SK-N-SH (cell line): Measurements from ENCODE around the gene STX11.

Experiments
- CHD2 ChIP-seq: fragments of 150-350 bp; IDR thresholded peaks from 2 replicates; pipeline ENCODE4 v1.6.1; 2018; ENCODE audit warnings: low read length; ENCODE audit not compliant: partially characterized antibody
- EP300 ChIP-seq, 2 experiments: IDR thresholded peaks; 2 replicates each; pipeline versions ENCODE4 v1.4.0 to v1.6.1; 2012; ENCODE audit warnings: borderline replicate concordance in 1 of 2, low read depth in 1 of 2, low read length in 1 of 2
- MAX ChIP-seq: IDR thresholded peaks from 2 replicates; pipeline ENCODE4 v1.4.0; 2012; ENCODE audit warnings: low read depth
- MXI1 ChIP-seq: IDR thresholded peaks from 2 replicates; pipeline ENCODE4 v1.6.1; 2012; ENCODE audit warnings: mild to moderate bottlenecking, low read depth, low read length, improper control_type of control experiment
- POLR2AphosphoS5 ChIP-seq: IDR thresholded peaks from 2 replicates; pipeline ENCODE4 v1.6.1; 2012; ENCODE audit warnings: low read depth, low read length
- RXRA ChIP-seq: IDR thresholded peaks from 2 replicates; pipeline ENCODE4 v1.4.0; 2012; ENCODE audit warnings: low read depth, mild to moderate bottlenecking, borderline replicate concordance
- YY1 ChIP-seq: IDR thresholded peaks from 2 replicates; pipeline ENCODE4 v1.4.0; 2012; ENCODE audit warnings: low read depth, mild to moderate bottlenecking
- TF ChIP-seq, protein P1 (sequence below): fragments of 200-600 bp; sonication (generic); IDR thresholded peaks from 2 replicates; pipeline ENCODE4 v1.6.1; 2017; ENCODE audit warnings: antibody characterized with exemption, mild to moderate bottlenecking, moderate library complexity
- TF ChIP-seq, protein P2 (sequence below): fragments of 150-350 bp; IDR thresholded peaks from 2 replicates; pipeline ENCODE4 v1.6.1; 2016; ENCODE audit warnings: mild to moderate bottlenecking, low read depth, low read length

DNA sequence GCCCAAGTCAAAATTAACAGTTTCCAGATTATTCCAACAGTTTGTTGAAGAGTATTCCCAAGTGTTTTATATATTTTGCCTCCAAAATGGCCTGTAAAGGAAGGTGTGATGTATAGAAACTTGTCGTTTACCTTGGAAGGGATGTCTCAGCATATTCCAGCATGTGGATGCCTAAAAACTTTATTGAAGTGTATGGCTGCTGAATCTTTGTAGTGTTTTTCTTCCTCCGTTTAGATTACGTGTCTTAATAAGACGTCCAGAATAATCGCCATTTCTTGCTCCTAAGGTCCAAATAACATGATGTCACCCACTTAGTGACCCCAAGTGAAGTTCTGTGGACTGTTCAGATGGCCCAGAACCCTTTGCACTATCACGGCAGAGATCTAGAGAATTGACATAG, 37.0 kb upstream of the STX11 start:
- TF ChIP-seq, protein P1, sequence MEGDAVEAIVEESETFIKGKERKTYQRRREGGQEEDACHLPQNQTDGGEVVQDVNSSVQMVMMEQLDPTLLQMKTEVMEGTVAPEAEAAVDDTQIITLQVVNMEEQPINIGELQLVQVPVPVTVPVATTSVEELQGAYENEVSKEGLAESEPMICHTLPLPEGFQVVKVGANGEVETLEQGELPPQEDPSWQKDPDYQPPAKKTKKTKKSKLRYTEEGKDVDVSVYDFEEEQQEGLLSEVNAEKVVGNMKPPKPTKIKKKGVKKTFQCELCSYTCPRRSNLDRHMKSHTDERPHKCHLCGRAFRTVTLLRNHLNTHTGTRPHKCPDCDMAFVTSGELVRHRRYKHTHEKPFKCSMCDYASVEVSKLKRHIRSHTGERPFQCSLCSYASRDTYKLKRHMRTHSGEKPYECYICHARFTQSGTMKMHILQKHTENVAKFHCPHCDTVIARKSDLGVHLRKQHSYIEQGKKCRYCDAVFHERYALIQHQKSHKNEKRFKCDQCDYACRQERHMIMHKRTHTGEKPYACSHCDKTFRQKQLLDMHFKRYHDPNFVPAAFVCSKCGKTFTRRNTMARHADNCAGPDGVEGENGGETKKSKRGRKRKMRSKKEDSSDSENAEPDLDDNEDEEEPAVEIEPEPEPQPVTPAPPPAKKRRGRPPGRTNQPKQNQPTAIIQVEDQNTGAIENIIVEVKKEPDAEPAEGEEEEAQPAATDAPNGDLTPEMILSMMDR: no peak
- no peak for TF ChIP-seq MAX
- no peak for TF ChIP-seq EP300 (IDR thresholded peaks at IDR 0.05; ENCODE audit: borderline replicate concordance in 1 of 2, low read depth in 1 of 2, low read length in 1 of 2)
- TF ChIP-seq CHD2: no peak
- no peak for TF ChIP-seq POLR2AphosphoS5
- no peak for TF ChIP-seq MXI1
- no peak for TF ChIP-seq RXRA
- TF ChIP-seq, protein P2, sequence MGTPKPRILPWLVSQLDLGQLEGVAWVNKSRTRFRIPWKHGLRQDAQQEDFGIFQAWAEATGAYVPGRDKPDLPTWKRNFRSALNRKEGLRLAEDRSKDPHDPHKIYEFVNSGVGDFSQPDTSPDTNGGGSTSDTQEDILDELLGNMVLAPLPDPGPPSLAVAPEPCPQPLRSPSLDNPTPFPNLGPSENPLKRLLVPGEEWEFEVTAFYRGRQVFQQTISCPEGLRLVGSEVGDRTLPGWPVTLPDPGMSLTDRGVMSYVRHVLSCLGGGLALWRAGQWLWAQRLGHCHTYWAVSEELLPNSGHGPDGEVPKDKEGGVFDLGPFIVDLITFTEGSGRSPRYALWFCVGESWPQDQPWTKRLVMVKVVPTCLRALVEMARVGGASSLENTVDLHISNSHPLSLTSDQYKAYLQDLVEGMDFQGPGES: no peak
- TF ChIP-seq YY1: no peak
